PC-3 (cell line): ENCODE measurements around the gene EXOC8.

Experiments
- EZH2phosphoT487 ChIP-seq: fragments of 300-600 bp; sonication (generic); IDR thresholded peaks from 2 replicates; pipeline ENCODE4 v1.6.1; 2018; ENCODE audit warnings: mild to moderate bottlenecking, antibody characterized with exemption, low read length, borderline replicate concordance
- TF ChIP-seq, protein P1 (sequence below): fragments of 300-600 bp; sonication (generic); conservative IDR thresholded peaks from 2 replicates; pipeline ENCODE4 v1.5.1; 2017; ENCODE audit warnings: antibody characterized with exemption, low read depth, mild to moderate bottlenecking, low read length

DNA sequence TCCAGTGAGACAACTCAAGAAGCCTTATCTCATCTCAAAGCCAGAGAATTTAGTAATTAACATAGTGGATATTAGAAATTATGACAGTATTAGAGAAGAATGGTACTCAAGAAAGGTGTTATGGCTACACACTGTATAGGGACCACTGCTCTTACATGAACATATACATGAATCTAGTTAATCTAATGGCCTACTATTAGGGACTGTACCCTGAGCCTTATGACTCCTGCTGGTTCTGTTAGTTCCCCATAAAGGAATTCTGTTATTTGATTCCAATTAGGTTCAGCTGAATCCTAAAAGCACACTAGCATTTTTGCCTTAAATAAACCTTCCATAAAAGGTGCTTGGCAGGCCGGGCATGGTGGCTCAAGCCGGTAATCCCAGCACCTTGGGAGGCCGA is 44.8 kb upstream of the EXOC8 start:
- TF ChIP-seq, protein P1, sequence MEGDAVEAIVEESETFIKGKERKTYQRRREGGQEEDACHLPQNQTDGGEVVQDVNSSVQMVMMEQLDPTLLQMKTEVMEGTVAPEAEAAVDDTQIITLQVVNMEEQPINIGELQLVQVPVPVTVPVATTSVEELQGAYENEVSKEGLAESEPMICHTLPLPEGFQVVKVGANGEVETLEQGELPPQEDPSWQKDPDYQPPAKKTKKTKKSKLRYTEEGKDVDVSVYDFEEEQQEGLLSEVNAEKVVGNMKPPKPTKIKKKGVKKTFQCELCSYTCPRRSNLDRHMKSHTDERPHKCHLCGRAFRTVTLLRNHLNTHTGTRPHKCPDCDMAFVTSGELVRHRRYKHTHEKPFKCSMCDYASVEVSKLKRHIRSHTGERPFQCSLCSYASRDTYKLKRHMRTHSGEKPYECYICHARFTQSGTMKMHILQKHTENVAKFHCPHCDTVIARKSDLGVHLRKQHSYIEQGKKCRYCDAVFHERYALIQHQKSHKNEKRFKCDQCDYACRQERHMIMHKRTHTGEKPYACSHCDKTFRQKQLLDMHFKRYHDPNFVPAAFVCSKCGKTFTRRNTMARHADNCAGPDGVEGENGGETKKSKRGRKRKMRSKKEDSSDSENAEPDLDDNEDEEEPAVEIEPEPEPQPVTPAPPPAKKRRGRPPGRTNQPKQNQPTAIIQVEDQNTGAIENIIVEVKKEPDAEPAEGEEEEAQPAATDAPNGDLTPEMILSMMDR = no peak
- no peak for TF ChIP-seq EZH2phosphoT487
